HTR-8/SVneo (cell line): ENCODE data around the gene MRPS34.

Source experiments
- DNase-seq: peaks from one replicate; pipeline ENCODE4 v3.0.0; 2011; ENCODE audit warnings: low spot score, mixed read lengths; ENCODE audit not compliant: insufficient read length
- FAIRE-seq: peaks from 2 replicates; lab custom pipeline; 2011; peaks lifted over from hg19 to GRCh38; lab: Jason Lieb, UNC

Gene MRPS34

GRCh38 chr16:1782408-1783264 lies 9.7 kb upstream of the MRPS34 start, which contains the start of the genes NUBP2 and SPSB3:
TSS of gene NUBP2 (plus strand) at chr16:1782960. CDS start at chr16:1783021, 61 bp downstream.
TSS of gene SPSB3 (minus strand) at chr16:1782571. CDS start at chr16:1781483, 1,088 bp downstream.
- DNase-seq (peak; percentile 99), FAIRE-seq (peak; percentile 99)

- FAIRE-seq (no peak), DNase-seq (no peak)
Measured at GRCh38 chr16:1781758-1782407, 8.9 kb upstream of the MRPS34 start.

GRCh38 chr16:1781254-1781653 lies 8.3 kb upstream of the MRPS34 start:
- no peak for DNase-seq
- no peak for FAIRE-seq

- DNase-seq (no peak), FAIRE-seq (no peak)
Measured at GRCh38 chr16:1780677-1781072, 7.7 kb upstream of the MRPS34 start.

GRCh38 chr16:1779741-1780676 lies 7.1 kb upstream of the MRPS34 start:
- no peak for FAIRE-seq

GRCh38 chr16:1779234-1779701 lies 6.3 kb upstream of the MRPS34 start:
- DNase-seq (no peak), FAIRE-seq (no peak)

More at GRCh38 chr16:1779741-1780676, 7.1 kb upstream of the MRPS34 start:
- DNase-seq = no peak

GRCh38 chr16:1778200-1779179 lies 5.6 kb upstream of the MRPS34 start:
- no peak for FAIRE-seq
- no peak for DNase-seq

- DNase-seq (no peak), FAIRE-seq (no peak)
Measured at GRCh38 chr16:1777375-1778199, 4.7 kb upstream of the MRPS34 start.

GRCh38 chr16:1776991-1777374 lies 4.0 kb upstream of the MRPS34 start:
- FAIRE-seq (no peak), DNase-seq (no peak)

GRCh38 chr16:1776672-1776955 lies 3.7 kb upstream of the MRPS34 start:
- FAIRE-seq = no peak
- no peak for DNase-seq

GRCh38 chr16:1775846-1776671 lies 3.1 kb upstream of the MRPS34 start:
- DNase-seq = no peak
- no peak for FAIRE-seq

- DNase-seq (no peak), FAIRE-seq (no peak)
Measured at GRCh38 chr16:1775006-1775845, 2.3 kb upstream of the MRPS34 start.

GRCh38 chr16:1774448-1774780 lies 1.5 kb upstream of the MRPS34 start:
- FAIRE-seq = no peak
- DNase-seq = no peak

- DNase-seq (no peak), FAIRE-seq (peak; percentile 36)
Measured at GRCh38 chr16:1773703-1774447, 941 bp upstream of the MRPS34 start.

- peak; percentile 16 for FAIRE-seq
Measured at GRCh38 chr16:1772362-1772907, 499 bp downstream of the MRPS34 start, which contains the start of gene EME2. TSS of gene EME2 (plus strand) at chr16:1772810. CDS start at chr16:1773228, 418 bp downstream.

GRCh38 chr16:1771864-1772361 lies 1.0 kb downstream of the MRPS34 start:
- no peak for DNase-seq
- FAIRE-seq = no peak

More at GRCh38 chr16:1772362-1772907, 499 bp downstream of the MRPS34 start, which contains the start of gene EME2:
- DNase-seq = no peak
